GM12865 (cell line): ENCODE data around the gene MICA.
A peak's percentile ranks its signal among the peaks of the same experiment; 100 is the strongest.

Source experiments
- DNase-seq: peaks from one replicate; pipeline ENCODE4 v3.0.0; 2010; ENCODE audit warnings: low read depth
- H3K4me3 ChIP-seq: 2 replicates; pipeline ENCODE4 v1.5.1; 2011; ENCODE audit warnings: mild to moderate bottlenecking, low read depth, low read length, control low read depth
- TF ChIP-seq, protein P1 (sequence below): IDR thresholded peaks from 2 replicates; pipeline ENCODE4 v1.5.1; 2011; ENCODE audit warnings: low read length, control low read depth, low read depth, inconsistent platforms; ENCODE audit not compliant: insufficient read depth; ENCODE audit errors: missing control alignments

Gene MICA

DNA sequence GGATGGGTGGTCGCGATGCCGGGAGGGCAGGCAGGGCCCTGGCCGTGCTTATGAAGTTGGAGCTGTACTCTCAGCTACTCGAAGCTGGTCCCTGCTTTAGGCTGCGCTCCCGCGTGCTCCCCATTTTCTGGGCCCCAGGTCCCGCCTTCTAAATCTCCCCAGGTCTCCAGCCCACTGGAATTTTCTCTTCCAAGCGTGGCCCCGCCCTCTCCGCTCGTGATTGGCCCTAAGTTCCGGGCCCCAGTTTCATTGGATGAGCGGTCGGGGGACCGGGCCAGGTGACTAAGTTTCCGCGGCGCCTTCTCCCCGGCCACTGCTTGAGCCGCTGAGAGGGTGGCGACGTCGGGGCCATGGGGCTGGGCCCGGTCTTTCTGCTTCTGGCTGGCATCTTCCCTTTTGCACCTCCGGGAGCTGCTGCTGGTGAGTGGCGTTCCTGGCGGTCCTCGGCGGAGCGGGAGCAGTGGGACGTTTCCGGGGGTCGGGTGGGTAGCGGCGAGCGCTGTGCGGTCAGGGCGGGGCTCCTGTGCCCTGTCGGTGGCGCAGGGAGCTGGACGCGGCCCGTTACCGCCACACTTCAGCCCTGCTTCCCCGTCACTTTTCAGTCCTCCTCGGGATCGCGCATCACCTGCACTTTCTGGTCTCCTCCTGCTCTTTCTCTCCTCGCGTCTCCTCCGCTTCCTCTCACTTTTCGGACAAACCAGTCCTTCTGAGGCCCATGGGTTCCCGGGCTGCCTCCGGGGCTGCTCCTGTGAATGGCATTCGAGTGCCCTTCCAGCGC, at the start of gene MICA:
Gene MICA (plus strand): TSS at position 313 of the 778 bp plus-strand sequence. CDS start 38 bp downstream, at position 351.
- TF ChIP-seq, protein P1, sequence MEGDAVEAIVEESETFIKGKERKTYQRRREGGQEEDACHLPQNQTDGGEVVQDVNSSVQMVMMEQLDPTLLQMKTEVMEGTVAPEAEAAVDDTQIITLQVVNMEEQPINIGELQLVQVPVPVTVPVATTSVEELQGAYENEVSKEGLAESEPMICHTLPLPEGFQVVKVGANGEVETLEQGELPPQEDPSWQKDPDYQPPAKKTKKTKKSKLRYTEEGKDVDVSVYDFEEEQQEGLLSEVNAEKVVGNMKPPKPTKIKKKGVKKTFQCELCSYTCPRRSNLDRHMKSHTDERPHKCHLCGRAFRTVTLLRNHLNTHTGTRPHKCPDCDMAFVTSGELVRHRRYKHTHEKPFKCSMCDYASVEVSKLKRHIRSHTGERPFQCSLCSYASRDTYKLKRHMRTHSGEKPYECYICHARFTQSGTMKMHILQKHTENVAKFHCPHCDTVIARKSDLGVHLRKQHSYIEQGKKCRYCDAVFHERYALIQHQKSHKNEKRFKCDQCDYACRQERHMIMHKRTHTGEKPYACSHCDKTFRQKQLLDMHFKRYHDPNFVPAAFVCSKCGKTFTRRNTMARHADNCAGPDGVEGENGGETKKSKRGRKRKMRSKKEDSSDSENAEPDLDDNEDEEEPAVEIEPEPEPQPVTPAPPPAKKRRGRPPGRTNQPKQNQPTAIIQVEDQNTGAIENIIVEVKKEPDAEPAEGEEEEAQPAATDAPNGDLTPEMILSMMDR = no peak
- peak; percentile 85 for DNase-seq
- H3K4me3 ChIP-seq = peak within 1 kb of the TSS; percentile 94

DNA sequence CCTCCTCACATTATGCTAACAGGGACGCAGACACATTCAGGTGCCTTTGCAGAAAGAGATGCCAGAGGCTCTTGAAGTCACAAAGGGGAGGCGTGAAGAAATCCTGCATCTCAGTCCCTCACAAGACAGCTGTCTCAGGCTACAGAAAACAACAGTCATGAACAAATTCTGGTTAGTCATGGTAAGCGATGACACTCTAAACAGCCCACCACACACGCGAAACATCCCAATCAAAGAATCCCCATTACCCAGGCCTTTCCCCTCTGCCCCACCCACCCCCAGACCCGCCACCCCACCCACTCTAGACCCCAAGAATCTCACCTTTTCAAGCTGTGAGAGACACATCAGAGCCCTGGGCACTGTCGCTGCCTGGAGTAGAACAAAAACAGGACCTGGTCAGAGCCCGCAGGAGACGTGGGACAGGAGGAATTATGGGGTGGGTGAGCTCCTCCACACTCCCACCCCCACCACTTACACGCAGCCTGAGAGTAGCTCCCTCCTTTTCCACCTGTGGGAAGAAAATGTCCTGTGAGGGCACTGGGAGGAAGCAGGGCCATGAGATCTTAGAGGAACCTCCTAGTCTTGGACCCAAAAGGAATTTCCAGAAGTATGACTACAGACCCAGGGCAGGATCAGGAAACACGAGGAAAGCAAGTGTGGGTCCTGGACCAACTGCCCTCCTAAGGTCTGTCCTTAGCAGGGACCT, 49.1 kb upstream of the MICA start:
- DNase-seq = no peak
- H3K4me3 ChIP-seq = peak overlapping the region; percentile 86
- TF ChIP-seq, protein P1 = no peak

DNA sequence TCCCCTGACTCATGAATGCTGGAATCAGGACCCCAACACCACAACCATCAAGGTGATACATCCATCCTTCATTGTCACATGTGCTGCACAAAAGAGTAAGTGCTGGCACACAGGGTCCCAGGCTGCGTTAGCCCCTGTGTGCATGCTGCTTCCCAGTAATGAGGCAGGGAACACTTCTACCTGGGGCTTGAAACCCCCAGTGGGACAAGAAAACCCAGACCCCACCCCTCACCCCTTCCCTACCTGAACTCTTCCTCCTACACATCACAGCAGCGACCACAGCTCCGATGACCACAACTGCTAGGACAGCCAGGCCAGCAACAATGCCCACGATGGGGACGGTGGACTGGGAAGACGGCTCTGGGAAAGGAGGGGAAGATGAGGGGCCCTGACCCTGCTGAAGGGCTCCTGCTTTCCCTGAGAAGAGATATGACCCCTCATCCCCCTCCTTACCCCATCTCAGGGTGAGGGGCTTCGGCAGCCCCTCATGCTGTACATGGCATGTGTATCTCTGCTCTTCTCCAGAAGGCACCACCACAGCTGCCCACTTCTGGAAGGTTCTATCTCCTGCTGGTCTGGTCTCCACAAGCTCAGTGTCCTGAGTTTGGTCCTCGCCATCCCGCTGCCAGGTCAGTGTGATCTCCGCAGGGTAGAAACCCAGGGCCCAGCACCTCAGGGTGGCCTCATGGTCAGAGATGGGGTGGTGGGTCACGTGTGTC, 48.4 kb upstream of the MICA start:
- TF ChIP-seq, protein P1 = no peak
- peak overlapping the region; percentile 86 for H3K4me3 ChIP-seq
- DNase-seq = no peak

DNA sequence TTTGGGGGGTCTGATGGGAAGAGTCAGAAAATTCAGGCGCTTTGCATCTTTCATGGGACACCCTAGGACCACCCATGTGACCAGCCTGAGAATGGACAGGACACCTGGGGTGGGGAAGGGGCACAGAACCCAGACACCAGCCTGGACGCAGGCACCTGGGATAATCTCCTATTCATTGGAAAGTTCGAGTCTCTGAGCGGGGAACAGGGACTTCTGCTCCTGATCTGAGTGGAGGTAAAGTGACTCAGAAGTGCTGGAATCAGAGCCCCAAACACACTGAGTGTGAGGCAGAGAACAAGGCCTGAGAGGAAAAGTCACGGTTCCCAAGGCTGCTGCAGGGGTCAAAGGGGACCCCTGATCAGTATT, 47.8 kb upstream of the MICA start:
- H3K4me3 ChIP-seq = peak overlapping the region; percentile 86
- no peak for DNase-seq
- TF ChIP-seq, protein P1 = no peak

DNA sequence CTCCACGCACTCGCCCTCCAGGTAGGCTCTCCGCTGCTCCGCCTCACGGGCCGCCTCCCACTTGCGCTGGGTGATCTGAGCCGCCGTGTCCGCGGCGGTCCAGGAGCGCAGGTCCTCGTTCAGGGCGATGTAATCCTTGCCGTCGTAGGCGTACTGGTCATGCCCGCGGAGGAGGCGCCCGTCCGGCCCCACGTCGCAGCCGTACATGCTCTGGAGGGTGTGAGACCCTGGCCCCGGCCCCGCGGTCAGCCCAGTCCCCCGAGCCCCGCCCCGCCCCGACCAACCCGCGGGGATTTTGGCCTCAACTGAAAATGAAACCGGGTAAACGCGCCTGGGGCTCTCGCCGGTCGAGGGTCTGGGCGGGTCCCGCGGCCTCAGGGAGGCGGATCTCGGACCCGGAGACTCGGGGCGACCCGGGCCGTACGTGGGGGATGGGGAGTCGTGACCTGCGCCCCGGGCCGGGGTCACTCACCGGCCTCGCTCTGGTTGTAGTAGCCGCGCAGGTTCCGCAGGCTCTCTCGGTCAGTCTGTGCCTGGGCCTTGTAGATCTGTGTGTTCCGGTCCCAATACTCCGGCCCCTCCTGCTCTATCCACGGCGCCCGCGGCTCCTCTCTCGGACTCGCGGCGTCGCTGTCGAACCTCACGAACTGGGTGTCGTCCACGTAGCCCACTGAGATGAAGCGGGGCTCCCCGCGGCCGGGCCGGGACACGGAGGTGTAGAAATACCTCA, 47.0 kb upstream of the MICA start:
- TF ChIP-seq, protein P1 = no peak
- H3K4me3 ChIP-seq = peak overlapping the region; percentile 86
- peak; percentile 75 for DNase-seq

DNA sequence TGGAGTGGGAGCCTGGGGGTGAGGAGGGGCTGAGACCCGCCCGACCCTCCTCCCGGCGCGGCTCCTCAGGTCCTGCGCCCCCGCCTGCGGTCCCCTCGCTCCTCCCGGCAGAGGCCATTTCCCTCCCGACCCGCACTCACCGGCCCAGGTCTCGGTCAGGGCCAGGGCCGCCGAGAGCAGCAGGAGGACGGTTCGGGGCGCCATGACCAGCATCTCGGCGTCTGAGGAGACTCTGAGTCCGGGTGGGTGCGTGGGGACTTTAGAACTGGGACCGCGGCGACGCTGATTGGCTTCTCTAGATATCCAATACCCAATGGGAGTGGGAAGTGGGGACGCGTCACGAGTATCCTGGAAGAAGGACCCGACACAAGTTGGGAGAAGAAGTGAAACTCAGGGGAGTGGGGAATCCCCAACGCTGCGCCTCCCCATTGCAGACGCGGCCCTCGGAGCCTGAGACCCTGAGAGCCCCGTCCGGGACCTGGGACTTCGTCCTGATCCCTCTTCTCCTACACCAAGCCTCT, 46.4 kb upstream of the MICA start, which contains the start of gene HLA-B:
Gene HLA-B (minus strand): TSS at position 234 of the 521 bp plus-strand sequence. CDS start 21 bp downstream, at position 213.
- peak within 1 kb of the TSS; percentile 86 for H3K4me3 ChIP-seq
- TF ChIP-seq, protein P1 = no peak

More for the DNA sequence above, 46.4 kb upstream of the MICA start, which contains the start of gene HLA-B:
- peak; percentile 95 for DNase-seq
